Measurements from ENCODE around the gene KAZALD1. TPM values are rescaled to one million over a fixed set of nuclear protein-coding genes. Genes with fewer than 3 reads are reported as not detected.

Gene KAZALD1
- polyA plus RNA-seq, 2 of the 4 experiments (the other 2 are of a cell fraction): 4.3 to 4.5 TPM

DNA sequence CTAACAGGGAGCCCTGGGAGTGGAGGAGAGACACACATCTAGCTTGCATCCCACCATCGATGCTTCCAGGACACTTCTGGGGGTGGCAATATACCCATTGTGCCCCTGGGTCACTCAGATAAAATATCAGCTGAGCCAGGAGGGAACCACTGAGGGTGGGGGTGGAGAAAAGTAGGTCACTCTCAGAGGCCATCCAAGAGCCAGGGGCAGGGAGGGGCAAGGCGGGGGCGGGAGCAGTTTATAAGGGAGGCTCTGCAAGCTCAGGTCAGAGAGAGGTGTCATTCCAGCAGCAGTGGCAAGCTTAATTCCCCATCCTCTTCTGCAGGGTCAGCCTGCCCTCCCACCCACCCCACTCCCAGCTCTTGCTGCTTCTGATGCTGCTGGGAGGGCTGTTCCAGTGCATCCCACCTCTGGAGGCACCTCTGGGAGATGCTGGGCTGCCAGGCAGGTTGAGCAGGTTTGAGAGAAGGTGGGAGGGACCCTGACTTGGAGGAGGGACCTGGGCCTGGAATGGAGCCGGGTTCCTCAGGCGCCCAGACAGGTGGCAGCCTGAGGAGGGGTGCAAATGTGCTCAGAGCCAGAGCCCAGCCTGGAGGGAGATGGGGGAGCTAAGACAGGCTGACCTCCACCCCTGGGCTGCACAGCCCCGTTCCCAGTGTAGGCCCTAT, 49.2 kb downstream of the KAZALD1 start:
- Histone ChIP-seq H3K4me3 (no peak overlapping the region), H3K9me3 (no peaks in the 10 kb centered on the region), H3K27ac (no peak overlapping the region), H3K4me1 (peaks cover 10% of the 10 kb centered on the region), H3K4me2 (no peak overlapping the region)
- ChIA-PET POLR2A (no interaction called here), CTCF (interaction anchor here (0.7 to 7.3 kb wide), 3 partner anchors 15 to 103 kb away, joined by 3 to 92 read pairs (median 4); no protein-coding TSS in a partner anchor)
- DNase-seq (ENCODE audit: low read depth in 1 of 2, low spot score in 1 of 2) (no peak), ATAC-seq (peak; percentile 29 to 52; a peak in 3 of 6 replicates), FAIRE-seq (no peak)
- TF ChIP-seq CHD4 (IDR thresholded peaks at IDR 0.05; ENCODE audit: borderline replicate concordance): no peak
- no peak for TF ChIP-seq FOSB (CRISPR knock-in tag; IDR thresholded peaks at IDR 0.05)
- TF ChIP-seq, protein P1, sequence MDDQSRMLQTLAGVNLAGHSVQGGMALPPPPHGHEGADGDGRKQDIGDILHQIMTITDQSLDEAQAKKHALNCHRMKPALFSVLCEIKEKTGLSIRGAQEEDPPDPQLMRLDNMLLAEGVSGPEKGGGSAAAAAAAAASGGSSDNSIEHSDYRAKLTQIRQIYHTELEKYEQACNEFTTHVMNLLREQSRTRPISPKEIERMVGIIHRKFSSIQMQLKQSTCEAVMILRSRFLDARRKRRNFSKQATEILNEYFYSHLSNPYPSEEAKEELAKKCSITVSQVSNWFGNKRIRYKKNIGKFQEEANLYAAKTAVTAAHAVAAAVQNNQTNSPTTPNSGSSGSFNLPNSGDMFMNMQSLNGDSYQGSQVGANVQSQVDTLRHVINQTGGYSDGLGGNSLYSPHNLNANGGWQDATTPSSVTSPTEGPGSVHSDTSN (IDR thresholded peaks at IDR 0.05): no peak
- TF ChIP-seq, protein P2, sequence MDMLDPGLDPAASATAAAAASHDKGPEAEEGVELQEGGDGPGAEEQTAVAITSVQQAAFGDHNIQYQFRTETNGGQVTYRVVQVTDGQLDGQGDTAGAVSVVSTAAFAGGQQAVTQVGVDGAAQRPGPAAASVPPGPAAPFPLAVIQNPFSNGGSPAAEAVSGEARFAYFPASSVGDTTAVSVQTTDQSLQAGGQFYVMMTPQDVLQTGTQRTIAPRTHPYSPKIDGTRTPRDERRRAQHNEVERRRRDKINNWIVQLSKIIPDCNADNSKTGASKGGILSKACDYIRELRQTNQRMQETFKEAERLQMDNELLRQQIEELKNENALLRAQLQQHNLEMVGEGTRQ (IDR thresholded peaks at IDR 0.05): no peak
- TF ChIP-seq, protein P3, sequence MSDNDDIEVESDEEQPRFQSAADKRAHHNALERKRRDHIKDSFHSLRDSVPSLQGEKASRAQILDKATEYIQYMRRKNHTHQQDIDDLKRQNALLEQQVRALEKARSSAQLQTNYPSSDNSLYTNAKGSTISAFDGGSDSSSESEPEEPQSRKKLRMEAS (IDR thresholded peaks at IDR 0.05): no peak
- TF ChIP-seq HOXA7 (CRISPR knock-in tag; IDR thresholded peaks at IDR 0.05): no peak
- WGBS (ENCODE audit: missing lambda C conversion rate): 66% methylated on average over 5 of the region's 6 CpGs

DNA sequence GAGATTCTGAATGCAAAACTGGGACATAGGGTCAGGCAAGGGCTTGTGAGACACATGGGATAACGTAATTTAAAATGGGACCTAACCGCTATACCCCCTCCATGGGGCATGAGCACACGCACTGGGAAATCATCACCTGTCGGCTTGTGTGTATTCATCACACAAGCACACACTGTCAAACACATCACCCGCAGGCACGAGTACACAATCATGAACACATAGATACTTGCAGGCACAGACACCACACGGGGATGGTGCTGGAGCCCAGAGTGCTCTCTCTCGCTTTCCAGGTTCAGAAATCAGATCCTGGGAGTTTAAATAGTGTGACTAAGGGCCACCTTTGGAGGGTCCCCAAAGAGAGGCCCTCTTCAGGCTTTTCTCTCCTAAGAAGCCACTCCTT, 49.8 kb downstream of the KAZALD1 start:
- H3K4me1 ChIP-seq: peaks cover 10% of the 10 kb centered on the region
- FAIRE-seq (no peak), DNase-seq (ENCODE audit: low read depth in 1 of 2, low spot score in 1 of 2) (no peak), ATAC-seq (peak in 1 of 2 experiments; percentile 15; a peak in 1 of 6 replicates)
- TF ChIP-seq RNF2 (IDR thresholded peaks at IDR 0.05; ENCODE audit: borderline replicate concordance, low read depth) (no peak), FOSL2 (IDR thresholded peaks at IDR 0.05) (no peak), FOSL2 (CRISPR knock-in tag; IDR thresholded peaks at IDR 0.05) (no peak), KDM1A (IDR thresholded peaks at IDR 0.05; ENCODE audit: low read depth) (no peak), CBX2 (IDR thresholded peaks at IDR 0.05; ENCODE audit: borderline replicate concordance, low read depth) (no peak), HOXB5 (CRISPR knock-in tag; IDR thresholded peaks at IDR 0.05) (no peak), NPAS2 (CRISPR knock-in tag; IDR thresholded peaks at IDR 0.05; ENCODE audit: borderline replicate concordance) (no peak), MYC (IDR thresholded peaks at IDR 0.05; ENCODE audit: borderline replicate concordance, low read length) (no peak), TFCP2L1 (CRISPR knock-in tag; IDR thresholded peaks at IDR 0.05) (no peak), CBX8 (IDR thresholded peaks at IDR 0.05) (no peak), NR3C1 (IDR thresholded peaks at IDR 0.05) (no peak), CHD2 (IDR thresholded peaks at IDR 0.05; ENCODE audit: low read length, partially characterized antibody) (no peak), HOXA7 (CRISPR knock-in tag; IDR thresholded peaks at IDR 0.05) (no peak)
- TF ChIP-seq, protein P4, sequence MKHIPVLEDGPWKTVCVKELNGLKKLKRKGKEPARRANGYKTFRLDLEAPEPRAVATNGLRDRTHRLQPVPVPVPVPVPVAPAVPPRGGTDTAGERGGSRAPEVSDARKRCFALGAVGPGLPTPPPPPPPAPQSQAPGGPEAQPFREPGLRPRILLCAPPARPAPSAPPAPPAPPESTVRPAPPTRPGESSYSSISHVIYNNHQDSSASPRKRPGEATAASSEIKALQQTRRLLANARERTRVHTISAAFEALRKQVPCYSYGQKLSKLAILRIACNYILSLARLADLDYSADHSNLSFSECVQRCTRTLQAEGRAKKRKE (CRISPR knock-in tag; IDR thresholded peaks at IDR 0.05; ENCODE audit: low read depth): no peak
- TF ChIP-seq, protein P2 (IDR thresholded peaks at IDR 0.05): no peak
- TF ChIP-seq, protein P3 (IDR thresholded peaks at IDR 0.05): no peak
- TF ChIP-seq, protein P5, sequence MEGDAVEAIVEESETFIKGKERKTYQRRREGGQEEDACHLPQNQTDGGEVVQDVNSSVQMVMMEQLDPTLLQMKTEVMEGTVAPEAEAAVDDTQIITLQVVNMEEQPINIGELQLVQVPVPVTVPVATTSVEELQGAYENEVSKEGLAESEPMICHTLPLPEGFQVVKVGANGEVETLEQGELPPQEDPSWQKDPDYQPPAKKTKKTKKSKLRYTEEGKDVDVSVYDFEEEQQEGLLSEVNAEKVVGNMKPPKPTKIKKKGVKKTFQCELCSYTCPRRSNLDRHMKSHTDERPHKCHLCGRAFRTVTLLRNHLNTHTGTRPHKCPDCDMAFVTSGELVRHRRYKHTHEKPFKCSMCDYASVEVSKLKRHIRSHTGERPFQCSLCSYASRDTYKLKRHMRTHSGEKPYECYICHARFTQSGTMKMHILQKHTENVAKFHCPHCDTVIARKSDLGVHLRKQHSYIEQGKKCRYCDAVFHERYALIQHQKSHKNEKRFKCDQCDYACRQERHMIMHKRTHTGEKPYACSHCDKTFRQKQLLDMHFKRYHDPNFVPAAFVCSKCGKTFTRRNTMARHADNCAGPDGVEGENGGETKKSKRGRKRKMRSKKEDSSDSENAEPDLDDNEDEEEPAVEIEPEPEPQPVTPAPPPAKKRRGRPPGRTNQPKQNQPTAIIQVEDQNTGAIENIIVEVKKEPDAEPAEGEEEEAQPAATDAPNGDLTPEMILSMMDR (IDR thresholded peaks at IDR 0.05): no peak
- H3K4me3 ChIP-seq: no peak overlapping the region
- H3K4me2 ChIP-seq: no peak overlapping the region
- H3K9me3 ChIP-seq: no peaks in the 10 kb centered on the region
- no peak overlapping the region for H3K27ac ChIP-seq
- CTCF ChIA-PET: interaction anchor here (7.3 kb wide), 1 partner anchor 16 kb away, joined by 92 read pairs; no protein-coding TSS in a partner anchor
- 85% methylated on average over 8 of the region's 8 CpGs for WGBS (ENCODE audit: missing lambda C conversion rate)
- POLR2A ChIA-PET: no interaction called here
